ENCODE results near the gene TULP4.

GRCh38 chr6:158457131-158457530 lies 144.9 kb downstream of the TULP4 start:
- TF ChIP-seq, protein P1, sequence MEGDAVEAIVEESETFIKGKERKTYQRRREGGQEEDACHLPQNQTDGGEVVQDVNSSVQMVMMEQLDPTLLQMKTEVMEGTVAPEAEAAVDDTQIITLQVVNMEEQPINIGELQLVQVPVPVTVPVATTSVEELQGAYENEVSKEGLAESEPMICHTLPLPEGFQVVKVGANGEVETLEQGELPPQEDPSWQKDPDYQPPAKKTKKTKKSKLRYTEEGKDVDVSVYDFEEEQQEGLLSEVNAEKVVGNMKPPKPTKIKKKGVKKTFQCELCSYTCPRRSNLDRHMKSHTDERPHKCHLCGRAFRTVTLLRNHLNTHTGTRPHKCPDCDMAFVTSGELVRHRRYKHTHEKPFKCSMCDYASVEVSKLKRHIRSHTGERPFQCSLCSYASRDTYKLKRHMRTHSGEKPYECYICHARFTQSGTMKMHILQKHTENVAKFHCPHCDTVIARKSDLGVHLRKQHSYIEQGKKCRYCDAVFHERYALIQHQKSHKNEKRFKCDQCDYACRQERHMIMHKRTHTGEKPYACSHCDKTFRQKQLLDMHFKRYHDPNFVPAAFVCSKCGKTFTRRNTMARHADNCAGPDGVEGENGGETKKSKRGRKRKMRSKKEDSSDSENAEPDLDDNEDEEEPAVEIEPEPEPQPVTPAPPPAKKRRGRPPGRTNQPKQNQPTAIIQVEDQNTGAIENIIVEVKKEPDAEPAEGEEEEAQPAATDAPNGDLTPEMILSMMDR (IDR thresholded peaks at IDR 0.05) = no peak
- no peak for TF ChIP-seq POLR2AphosphoS5 (IDR thresholded peaks at IDR 0.05)
- TF ChIP-seq EP300 (IDR thresholded peaks at IDR 0.05) = no peak
- no peak for TF ChIP-seq POLR2A (IDR thresholded peaks at IDR 0.05)
